Trophoblast cell (in vitro differentiated cells and primary cell): ENCODE data around the gene CRIM1.

Experiments
- DNase-seq, 2 donors: peaks; one replicate each; pipeline ENCODE4 v3.0.0-alpha.2; 2016
- H2AFZ ChIP-seq: 2 replicates; pipeline ENCODE4 v1.6.1; 2013; ENCODE audit warnings: low read length, moderate library complexity, mild to moderate bottlenecking; ENCODE audit not compliant: insufficient read depth, poor library complexity
- H2AK5ac ChIP-seq: 2 replicates; pipeline ENCODE4 v1.6.1; 2013; ENCODE audit warnings: mild to moderate bottlenecking, low read length
- H2BK120ac ChIP-seq: 2 replicates; pipeline ENCODE4 v1.6.1; 2013; ENCODE audit warnings: low read length, mild to moderate bottlenecking, moderate library complexity; ENCODE audit not compliant: insufficient read depth, poor library complexity
- H2BK12ac ChIP-seq: 2 replicates; pipeline ENCODE4 v1.6.1; 2013; ENCODE audit warnings: mild to moderate bottlenecking, low read length, moderate library complexity
- H2BK5ac ChIP-seq: 2 replicates; pipeline ENCODE4 v1.6.1; 2013; ENCODE audit warnings: low read length, low read depth, moderate library complexity, mild to moderate bottlenecking; ENCODE audit not compliant: poor library complexity
- H3K14ac ChIP-seq: 2 replicates; pipeline ENCODE4 v1.6.1; 2013; ENCODE audit warnings: mild to moderate bottlenecking, low read length
- H3K18ac ChIP-seq: 2 replicates; pipeline ENCODE4 v1.6.1; 2013; ENCODE audit warnings: mild to moderate bottlenecking, low read length
- H3K23ac ChIP-seq: 2 replicates; pipeline ENCODE4 v1.6.1; 2013; ENCODE audit warnings: low read length
- H3K27ac ChIP-seq: 2 replicates; pipeline ENCODE4 v1.5.1; 2013; ENCODE audit warnings: low read depth, mild to moderate bottlenecking, inconsistent platforms, low read length, moderate library complexity
- H3K27me3 ChIP-seq: 2 replicates; pipeline ENCODE4 v1.6.1; 2013; ENCODE audit warnings: inconsistent platforms, mild to moderate bottlenecking, low read length, moderate library complexity; ENCODE audit not compliant: insufficient read depth
- H3K36me3 ChIP-seq, 2 experiments: 1 replicate in 1 of 2; 2 replicates in 1 of 2; pipeline ENCODE4 v1.6.1; 2013; ENCODE audit warnings: low read length in 2 of 2, mild to moderate bottlenecking in 2 of 2, moderate library complexity in 1 of 2; ENCODE audit not compliant: insufficient read depth in 2 of 2, control insufficient read depth in 1 of 2
- H3K4ac ChIP-seq: 2 replicates; pipeline ENCODE4 v1.6.1; 2013; ENCODE audit warnings: low read depth, mild to moderate bottlenecking, low read length, moderate library complexity
- H3K4me1 ChIP-seq, 2 experiments: 1 replicate in 1 of 2; 2 replicates in 1 of 2; pipeline ENCODE4 v1.6.1; 2013; ENCODE audit warnings: low read length in 2 of 2, mild to moderate bottlenecking in 2 of 2, moderate library complexity in 1 of 2; ENCODE audit not compliant: insufficient read depth in 2 of 2, control insufficient read depth in 1 of 2
- H3K4me2 ChIP-seq: 2 replicates; pipeline ENCODE4 v1.6.1; 2013; ENCODE audit warnings: inconsistent platforms, mild to moderate bottlenecking, low read length, moderate library complexity
- H3K4me3 ChIP-seq: 2 replicates; pipeline ENCODE4 v1.5.1; 2013; ENCODE audit warnings: mild to moderate bottlenecking, low read depth, low read length, inconsistent platforms
- H3K79me1 ChIP-seq: one replicate; pipeline ENCODE4 v1.6.1; 2013; ENCODE audit warnings: low read length
- H3K79me2 ChIP-seq: 2 replicates; pipeline ENCODE4 v1.6.1; 2013; ENCODE audit warnings: low read length, mild to moderate bottlenecking; ENCODE audit not compliant: control insufficient read depth, insufficient read depth, poor library complexity
- H3K9ac ChIP-seq: 2 replicates; pipeline ENCODE4 v1.6.1; 2013; ENCODE audit warnings: mild to moderate bottlenecking, low read length
- H3K9me3 ChIP-seq: 2 replicates; pipeline ENCODE4 v1.6.1; 2013; ENCODE audit warnings: low read depth, mild to moderate bottlenecking, control low read depth, inconsistent platforms, low read length; ENCODE audit not compliant: insufficient read depth
- H4K12ac ChIP-seq: 2 replicates; pipeline ENCODE4 v1.6.1; 2013; ENCODE audit warnings: low read depth, mild to moderate bottlenecking, low read length, moderate library complexity
- H4K8ac ChIP-seq: 2 replicates; pipeline ENCODE4 v1.6.1; 2013; ENCODE audit warnings: low read depth, mild to moderate bottlenecking, low read length, moderate library complexity
- H4K91ac ChIP-seq: one replicate; pipeline ENCODE4 v1.6.1; 2013; ENCODE audit warnings: low read depth, mild to moderate bottlenecking, low read length, moderate library complexity
- WGBS: extraction: QIAGEN DNeasy Blood & Tissue Kit; methylation state at CpG from one replicate; pipeline ENCODE4 v1.1.7; 2013; ENCODE audit warnings: missing lambda C conversion rate; ENCODE audit not compliant: insufficient read length, insufficient coverage; ENCODE audit errors: extremely low coverage; 5-methylcytosine and 5-hydroxymethylcytosine counted together

The CRIM1 gene

DNA sequence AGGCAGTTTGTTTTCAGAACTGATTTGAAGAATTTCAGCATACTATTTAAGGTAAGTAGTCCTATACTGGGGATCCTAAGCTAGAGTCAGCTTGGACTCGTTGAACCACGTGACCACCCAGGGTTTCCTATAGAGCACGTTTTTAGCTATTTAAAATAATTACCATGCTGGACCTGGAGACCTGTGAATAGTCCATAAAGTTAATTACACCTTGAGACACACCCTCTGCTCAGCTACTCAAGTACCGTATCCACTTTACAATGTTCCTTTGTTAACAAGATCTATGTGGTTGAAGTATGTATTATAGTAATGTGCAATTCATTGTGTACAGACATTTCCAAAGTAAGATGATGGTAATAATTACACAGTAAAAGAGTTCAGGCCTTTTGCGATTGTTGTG, 67.6 kb downstream of the CRIM1 start:
- Histone ChIP-seq H2BK5ac (no peak overlapping the region), H2BK120ac (no peak overlapping the region), H3K14ac (no peak overlapping the region), H3K18ac (no peak overlapping the region), H3K9ac (no peak overlapping the region), H4K12ac (no peak overlapping the region), H3K4me1 (peaks cover 4 to 5% of the 10 kb centered on the region in 2 experiments), H3K79me1 (no peaks in the 10 kb centered on the region), H3K27me3 (no peaks in the 10 kb centered on the region), H3K79me2 (peaks cover 5% of the 10 kb centered on the region), H3K4me3 (no peak overlapping the region), H3K9me3 (no peaks in the 10 kb centered on the region), H3K27ac (no peak overlapping the region), H2AK5ac (no peak overlapping the region), H3K36me3 (peaks cover 0 to 2% of the 10 kb centered on the region in 2 experiments), H3K4me2 (no peak overlapping the region), H4K91ac (no peak overlapping the region), H2BK12ac (no peak overlapping the region), H3K23ac (no peak overlapping the region), H3K4ac (no peak overlapping the region), H2AFZ (no peak overlapping the region), H4K8ac (no peak overlapping the region)
- WGBS, result no CpG with 5 or more reads among the region's 5 CpGs
- no peak for DNase-seq

GRCh38 chr2:36423619-36424120, 68.1 kb downstream of the CRIM1 start:
- no peak overlapping the region for H3K9ac ChIP-seq
- H3K79me2 ChIP-seq, result peaks cover 5% of the 10 kb centered on the region
- H2AFZ ChIP-seq, result no peak overlapping the region
- H2BK120ac ChIP-seq, result no peak overlapping the region
- H2BK12ac ChIP-seq, result no peak overlapping the region
- WGBS, result no CpG with 5 or more reads among the region's 1 CpG
- no peak overlapping the region for H3K23ac ChIP-seq
- no peak for DNase-seq
- H4K8ac ChIP-seq, result no peak overlapping the region
- H3K9me3 ChIP-seq, result no peaks in the 10 kb centered on the region
- H3K4ac ChIP-seq, result no peak overlapping the region
- no peak overlapping the region for H3K4me2 ChIP-seq
- no peak overlapping the region for H4K91ac ChIP-seq
- H2AK5ac ChIP-seq, result no peak overlapping the region
- H3K36me3 ChIP-seq, result peaks cover 0 to 2% of the 10 kb centered on the region in 2 experiments
- H3K79me1 ChIP-seq, result no peaks in the 10 kb centered on the region
- H4K12ac ChIP-seq, result no peak overlapping the region
- H3K4me3 ChIP-seq, result no peak overlapping the region
- peaks cover 4 to 5% of the 10 kb centered on the region in 2 experiments for H3K4me1 ChIP-seq
- H3K27me3 ChIP-seq, result no peaks in the 10 kb centered on the region
- no peak overlapping the region for H3K27ac ChIP-seq
- H3K14ac ChIP-seq, result no peak overlapping the region
- H3K18ac ChIP-seq, result no peak overlapping the region
- H2BK5ac ChIP-seq, result no peak overlapping the region

DNA sequence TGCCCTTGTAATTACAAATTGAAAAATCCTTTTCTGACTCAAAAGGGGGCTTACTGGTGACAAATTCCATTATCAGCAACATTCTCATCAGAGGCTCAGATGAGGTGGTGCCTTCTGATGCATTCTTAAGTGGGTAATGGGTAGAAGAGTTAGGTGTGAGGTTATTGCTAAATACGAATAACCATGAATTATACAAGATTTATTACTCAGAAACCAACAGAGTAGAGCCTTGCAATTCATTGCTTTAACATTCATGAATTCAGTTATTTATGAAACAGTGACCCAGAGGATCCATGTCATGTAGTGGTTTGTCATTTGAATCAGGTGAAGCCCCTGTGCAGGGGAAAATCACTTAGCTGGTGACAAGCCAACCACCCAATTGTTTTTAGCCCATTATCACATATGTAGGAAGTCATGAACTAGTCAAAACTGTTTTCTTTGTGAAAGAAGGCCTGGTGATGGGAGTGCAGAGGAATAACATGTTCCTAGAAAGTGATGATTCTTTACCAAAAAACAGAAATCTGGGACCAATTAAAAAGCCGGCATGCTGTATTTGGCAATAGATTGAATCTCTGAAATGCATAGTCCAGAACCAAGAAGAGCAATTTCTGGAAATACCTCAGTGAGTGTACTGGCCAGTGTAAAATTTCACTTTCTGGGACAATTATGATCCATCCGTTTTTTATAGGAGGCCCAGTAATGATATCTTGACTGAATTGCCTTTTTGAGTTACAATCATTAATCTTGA, 70.2 kb downstream of the CRIM1 start:
- Histone ChIP-seq H3K36me3 (peaks cover 2 to 3% of the 10 kb centered on the region in 2 experiments), H2AK5ac (no peak overlapping the region), H3K27ac (no peak overlapping the region), H3K4me1 (peaks cover 0 to 2% of the 10 kb centered on the region in 2 experiments), H3K18ac (no peak overlapping the region), H3K79me1 (no peaks in the 10 kb centered on the region), H4K12ac (no peak overlapping the region), H3K14ac (no peak overlapping the region), H3K79me2 (peaks cover 2% of the 10 kb centered on the region), H4K91ac (no peak overlapping the region), H3K4me2 (no peak overlapping the region), H3K4me3 (no peak overlapping the region), H2BK5ac (no peak overlapping the region), H3K9me3 (no peaks in the 10 kb centered on the region), H3K9ac (no peak overlapping the region), H4K8ac (no peak overlapping the region), H2BK12ac (no peak overlapping the region), H3K23ac (no peak overlapping the region), H2BK120ac (no peak overlapping the region), H3K27me3 (no peaks in the 10 kb centered on the region), H2AFZ (no peak overlapping the region), H3K4ac (peak overlapping the region; percentile 62)
- DNase-seq, result no peak
- WGBS, result no CpG with 5 or more reads among the region's 3 CpGs

GRCh38 chr2:36427790-36428243, 72.2 kb downstream of the CRIM1 start:
- H3K9ac ChIP-seq, result no peak overlapping the region
- WGBS, result no CpG with 5 or more reads among the region's 2 CpGs
- no peak overlapping the region for H2BK120ac ChIP-seq
- H2BK5ac ChIP-seq, result no peak overlapping the region
- H4K91ac ChIP-seq, result no peak overlapping the region
- peaks cover 2 to 3% of the 10 kb centered on the region in 2 experiments for H3K36me3 ChIP-seq
- H4K12ac ChIP-seq, result no peak overlapping the region
- no peaks in the 10 kb centered on the region for H3K9me3 ChIP-seq
- no peak overlapping the region for H3K23ac ChIP-seq
- no peak overlapping the region for H3K14ac ChIP-seq
- H2AFZ ChIP-seq, result no peak overlapping the region
- no peak overlapping the region for H3K4me2 ChIP-seq
- no peak overlapping the region for H3K18ac ChIP-seq
- H2BK12ac ChIP-seq, result no peak overlapping the region
- H3K79me2 ChIP-seq, result peaks cover 5% of the 10 kb centered on the region
- H3K4me1 ChIP-seq, result peaks cover 0 to 2% of the 10 kb centered on the region in 2 experiments
- no peak overlapping the region for H3K27ac ChIP-seq
- no peak for DNase-seq
- H3K4ac ChIP-seq, result no peak overlapping the region
- H3K4me3 ChIP-seq, result no peak overlapping the region
- H2AK5ac ChIP-seq, result no peak overlapping the region
- H3K27me3 ChIP-seq, result no peaks in the 10 kb centered on the region
- no peaks in the 10 kb centered on the region for H3K79me1 ChIP-seq
- H4K8ac ChIP-seq, result no peak overlapping the region
